ENCODE measurements around the gene DYNC1I1. TPM values are rescaled to one million over a fixed set of nuclear protein-coding genes. Genes with fewer than 3 reads are reported as not detected.
A peak's percentile ranks its signal among the peaks of the same experiment; 100 is the strongest.

The DYNC1I1 gene
- total and polyA plus RNA-seq, 10 donors, result 0.21 to 7.5 (median 0.86) TPM

- TF ChIP-seq CTCF (IDR thresholded peaks at IDR 0.05 in 8 of 11, conservative IDR thresholded peaks at IDR 0.05 in 3 of 11), result no peak
- no peak for TF ChIP-seq POLR2A (IDR thresholded peaks at IDR 0.05)
- TF ChIP-seq POLR2AphosphoS5 (IDR thresholded peaks at IDR 0.05), result no peak
- intact Hi-C loops (cut with DNase I; ENCODE audit: low total_unique reads), result no loop called here
- no peak overlapping the region for H3K4me3 ChIP-seq
- no peaks in the 10 kb centered on the region for H3K36me3 ChIP-seq
- no peak for DNase-seq
- no peaks in the 10 kb centered on the region for H3K27me3 ChIP-seq (replicated peaks in 1 of 7)
- H3K9me3 ChIP-seq, result peaks cover 0 to 12% (median 5%) of the 10 kb centered on the region in 8 donors
- H3K4me1 ChIP-seq, result no peaks in the 10 kb centered on the region
- H3K27ac ChIP-seq, result no peak overlapping the region
- 90 to 94% (median 91%) methylated on average over 3 of the region's 3 CpGs for WGBS, 5 donors
Observed at GRCh38 chr7:95883217-95883616, 110.9 kb downstream of the DYNC1I1 start.

GRCh38 chr7:95886501-95887090 is 114.2 kb downstream of the DYNC1I1 start:
- Histone ChIP-seq H3K36me3 (no peaks in the 10 kb centered on the region), H3K4me3 (no peak overlapping the region), H3K27ac (no peak overlapping the region), H3K4me1 (no peaks in the 10 kb centered on the region), H3K27me3 (replicated peaks in 1 of 7) (no peaks in the 10 kb centered on the region), H3K9me3 (no peaks in the 10 kb centered on the region)
- 23 to 34% (median 25%) methylated on average over 4 of the region's 4 CpGs for WGBS, 5 donors
- no peak for DNase-seq
- TF ChIP-seq POLR2AphosphoS5 (IDR thresholded peaks at IDR 0.05) (no peak), POLR2A (IDR thresholded peaks at IDR 0.05) (no peak), CTCF (IDR thresholded peaks at IDR 0.05 in 8 of 11, conservative IDR thresholded peaks at IDR 0.05 in 3 of 11) (no peak)
- intact Hi-C loops (cut with DNase I; ENCODE audit: low total_unique reads), result no loop called here

DNA sequence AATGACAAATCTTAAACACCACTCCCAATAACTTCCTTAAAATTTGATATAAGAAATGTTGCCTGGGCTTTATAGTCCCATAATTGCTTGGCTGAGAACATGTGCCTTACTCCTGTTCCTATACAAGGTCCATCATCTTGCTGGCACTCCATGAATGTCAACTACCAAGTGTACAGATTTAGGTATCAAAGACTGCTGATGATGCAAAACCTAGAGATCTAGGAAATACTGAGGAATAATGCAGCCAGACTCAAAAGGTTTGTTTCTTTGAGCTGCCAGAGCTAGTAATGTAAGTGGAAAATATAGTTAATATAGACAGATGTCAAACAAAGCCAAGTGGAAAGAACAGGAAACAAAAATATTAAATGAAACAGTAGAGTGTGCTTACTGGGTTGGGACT is 121.1 kb downstream of the DYNC1I1 start:
- no peak for DNase-seq
- H3K4me1 ChIP-seq, result peaks cover 0 to 6% (median 0%) of the 10 kb centered on the region in 6 donors
- no peak overlapping the region for H3K27ac ChIP-seq
- H3K4me3 ChIP-seq, result no peak overlapping the region
- H3K27me3 ChIP-seq (replicated peaks in 1 of 7), result no peaks in the 10 kb centered on the region
- no peak for TF ChIP-seq CTCF (IDR thresholded peaks at IDR 0.05 in 8 of 11, conservative IDR thresholded peaks at IDR 0.05 in 3 of 11)
- TF ChIP-seq POLR2AphosphoS5 (IDR thresholded peaks at IDR 0.05), result no peak
- TF ChIP-seq POLR2A (IDR thresholded peaks at IDR 0.05), result no peak
- H3K36me3 ChIP-seq, result no peaks in the 10 kb centered on the region
- H3K9me3 ChIP-seq, result no peaks in the 10 kb centered on the region
- intact Hi-C loops (cut with DNase I; ENCODE audit: low total_unique reads), result no loop called here

- DNase-seq, result no peak
- WGBS, 5 donors, result 16 to 46% (median 27%) methylated on average over 5 of the region's 5 CpGs
- H3K27me3 ChIP-seq (replicated peaks in 1 of 7), result peaks cover 0 to 6% (median 0%) of the 10 kb centered on the region in 7 donors
- H3K4me3 ChIP-seq, result no peak overlapping the region
- peaks cover 0 to 6% (median 0%) of the 10 kb centered on the region in 6 donors for H3K4me1 ChIP-seq
- H3K36me3 ChIP-seq, result no peaks in the 10 kb centered on the region
- intact Hi-C loops (cut with DNase I; ENCODE audit: low total_unique reads), result no loop called here
- TF ChIP-seq POLR2AphosphoS5 (IDR thresholded peaks at IDR 0.05) (no peak), CTCF (IDR thresholded peaks at IDR 0.05 in 8 of 11, conservative IDR thresholded peaks at IDR 0.05 in 3 of 11) (no peak), POLR2A (IDR thresholded peaks at IDR 0.05) (no peak)
- H3K27ac ChIP-seq, result peak overlapping the region in 1 of 8 donors; percentile 4
- H3K9me3 ChIP-seq, result no peaks in the 10 kb centered on the region
Observed at GRCh38 chr7:95897557-95898251, 125.3 kb downstream of the DYNC1I1 start.
